ENCODE measurements around the gene ZNF786. TPM values are rescaled to one million over a fixed set of nuclear protein-coding genes. Genes with fewer than 3 reads are reported as not detected.
A peak's percentile ranks its signal among the peaks of the same experiment; 100 is the strongest.
"Not testable (repeated sequence)": the region's sequence is repeated elsewhere in the genome, so short reads cannot be mapped to it uniquely, and the experiment has no call there.

ZNF786 gene
- total RNA-seq, 2 donors from 2014 or later = 3.1 to 3.7 TPM

GRCh38 chr7:149041350-149041749 lies 49.2 kb downstream of the ZNF786 start:
- no peak for TF ChIP-seq CTCF (IDR thresholded peaks at IDR 0.05)
- Histone ChIP-seq H3K27me3 (no peaks in the 10 kb centered on the region), H3K4me1 (no peaks in the 10 kb centered on the region), H3K4me3 (no peak overlapping the region), H3K27ac (no peak overlapping the region), H3K36me3 (no peaks in the 10 kb centered on the region), H3K9me3 (no peaks in the 10 kb centered on the region)
- DNase-seq (ENCODE audit: low spot score) = no peak

GRCh38 chr7:149038641-149039040 lies 51.9 kb downstream of the ZNF786 start:
- H3K9me3 ChIP-seq; H3K4me3 ChIP-seq; DNase-seq (ENCODE audit: low spot score); H3K4me1 ChIP-seq; H3K27ac ChIP-seq; H3K36me3 ChIP-seq; H3K27me3 ChIP-seq: not testable (repeated sequence)

- H3K4me1 ChIP-seq = no peaks in the 10 kb centered on the region
- H3K36me3 ChIP-seq = no peaks in the 10 kb centered on the region
- no peak for DNase-seq (ENCODE audit: low spot score)
- H3K9me3 ChIP-seq = no peaks in the 10 kb centered on the region
- no peak for TF ChIP-seq CTCF (IDR thresholded peaks at IDR 0.05)
- no peak overlapping the region for H3K4me3 ChIP-seq
- H3K27me3 ChIP-seq = no peaks in the 10 kb centered on the region
- no peak overlapping the region for H3K27ac ChIP-seq
Measured at GRCh38 chr7:149036676-149037075, 53.8 kb downstream of the ZNF786 start.

GRCh38 chr7:149031353-149031910 lies 59.1 kb downstream of the ZNF786 start:
- no peak for TF ChIP-seq CTCF (IDR thresholded peaks at IDR 0.05)
- no peak for DNase-seq (ENCODE audit: low spot score)
- Histone ChIP-seq H3K27ac (no peak overlapping the region), H3K36me3 (no peaks in the 10 kb centered on the region), H3K4me3 (no peak overlapping the region), H3K9me3 (no peaks in the 10 kb centered on the region), H3K4me1 (peaks cover 2 to 20% of the 10 kb centered on the region in 2 donors), H3K27me3 (no peaks in the 10 kb centered on the region)

GRCh38 chr7:149030439-149030838 lies 60.1 kb downstream of the ZNF786 start:
- not testable (repeated sequence) for H3K27me3 ChIP-seq; H3K4me3 ChIP-seq; H3K36me3 ChIP-seq; H3K27ac ChIP-seq; DNase-seq (ENCODE audit: low spot score); H3K9me3 ChIP-seq
- peaks cover 2 to 28% of the 10 kb centered on the region in 2 donors for H3K4me1 ChIP-seq

GRCh38 chr7:149028346-149029109 lies 62.0 kb downstream of the ZNF786 start, which contains the start of gene PDIA4:
Gene PDIA4 (minus strand): TSS chr7:149028505. CDS start chr7:149028408, 97 bp downstream.
- no peak for TF ChIP-seq CTCF (IDR thresholded peaks at IDR 0.05)
- Histone ChIP-seq H3K27ac (peak within 1 kb of the TSS; percentile 84 to 88), H3K27me3 (no peaks in the 10 kb centered on the region), H3K4me3 (peak within 1 kb of the TSS; percentile 79 to 95), H3K36me3 (no peaks in the 10 kb centered on the region), H3K4me1 (peaks cover 2 to 32% of the 10 kb centered on the region in 2 donors), H3K9me3 (no peaks in the 10 kb centered on the region)
- DNase-seq (ENCODE audit: low spot score) = peak; percentile 99
